K562 (cell line): Measurements from ENCODE around the gene GIGYF1. TPM values are rescaled to one million over a fixed set of nuclear protein-coding genes. Genes with fewer than 3 reads are reported as not detected.
A peak's percentile ranks its signal among the peaks of the same experiment; 100 is the strongest.

Experiments used
- CBX2 ChIP-seq: fragments of 200-600 bp; sonication (generic); IDR thresholded peaks from one replicate; pipeline ENCODE4 v1.6.1; 2012; ENCODE audit warnings: mild to moderate bottlenecking, low read length, inconsistent platforms; ENCODE audit not compliant: insufficient read depth, poor library complexity, severe bottlenecking
- CTBP1 ChIP-seq: fragments of 450-650 bp; IDR thresholded peaks from 2 replicates; pipeline ENCODE4 v1.6.1; 2016; ENCODE audit warnings: borderline replicate concordance
- DEAF1 ChIP-seq: fragments of 450-650 bp; formaldehyde crosslinking; IDR thresholded peaks from 2 replicates; pipeline ENCODE4 v1.4.0; 2020; ENCODE audit warnings: mild to moderate bottlenecking, moderate library complexity
- E2F8 ChIP-seq: fragments of 450-650 bp; IDR thresholded peaks from 2 replicates; pipeline ENCODE4 v1.7.1; 2018; ENCODE audit warnings: mild to moderate bottlenecking, low read depth; ENCODE audit not compliant: partially characterized antibody
- ETV1 ChIP-seq: fragments of 450-650 bp; conservative IDR thresholded peaks from 2 replicates; pipeline ENCODE4 v1.6.1; 2016; ENCODE audit warnings: missing genetic modification characterization, control low read depth, low read depth, missing compliant biosample characterization
- HOMEZ ChIP-seq: fragments of 250-450 bp; sonication (Bioruptor Pico); IDR thresholded peaks from 2 replicates; pipeline ENCODE4 v1.4.0; 2020; ENCODE audit warnings: mild to moderate bottlenecking, moderate library complexity
- KHSRP ChIP-seq: fragments of 450-650 bp; IDR thresholded peaks from 2 replicates; pipeline ENCODE4 v1.6.1; 2017
- MCM2 ChIP-seq: fragments of 450-650 bp; IDR thresholded peaks from 2 replicates; pipeline ENCODE4 v1.6.1; 2017; ENCODE audit warnings: low read depth, mild to moderate bottlenecking
- PCBP2 ChIP-seq: fragments of 200-400 bp; formaldehyde crosslinking; IDR thresholded peaks from 2 replicates; pipeline ENCODE4 v1.6.1; 2018; ENCODE audit warnings: low read length, low read depth, mild to moderate bottlenecking, moderate library complexity; ENCODE audit not compliant: poor library complexity, severe bottlenecking
- POLR2G ChIP-seq: fragments of 200-400 bp; formaldehyde crosslinking; IDR thresholded peaks from 2 replicates; pipeline ENCODE4 v1.6.1; 2017; ENCODE audit warnings: low read depth, mild to moderate bottlenecking, antibody characterized with exemption, low read length, moderate library complexity
- YBX1 ChIP-seq: fragments of 450-650 bp; IDR thresholded peaks from 2 replicates; pipeline ENCODE4 v1.7.1; 2016; ENCODE audit warnings: mild to moderate bottlenecking
- ZBTB7A ChIP-seq: IDR thresholded peaks from 2 replicates; pipeline ENCODE4 v1.6.1; 2011; ENCODE audit warnings: low read depth, mild to moderate bottlenecking, low read length, moderate library complexity, borderline replicate concordance; ENCODE audit not compliant: control insufficient read depth
- ZNF121 ChIP-seq: sonication (generic); formaldehyde crosslinking; conservative IDR thresholded peaks from 2 replicates; pipeline ENCODE4 v1.8.0; 2022; ENCODE audit warnings: missing genetic modification reagents
- ZNF41 ChIP-seq: fragments of 250-450 bp; sonication (Bioruptor Pico); conservative IDR thresholded peaks from 2 replicates; pipeline ENCODE4 v1.4.0; 2020; ENCODE audit warnings: mild to moderate bottlenecking
- ZNF785 ChIP-seq: fragments of 250-450 bp; sonication (Bioruptor Pico); IDR thresholded peaks from 2 replicates; pipeline ENCODE4 v1.4.0; 2020; ENCODE audit warnings: mild to moderate bottlenecking
- polyA plus RNA-seq, 8 experiments: library from polyadenylated mRNA; depleted of rRNA in 4 of 8; stranded (reverse) in 5 of 8; unstranded in 3 of 8; fragments of >200 nt; fragmentation: Nextera tagmentation in 2 of 8; fragmentation: Illumina TruSeq in 1 of 8; extraction: Ambion mirVana in 2 of 8; extraction: Trizol in 1 of 8; gene quantifications; 2 replicates each; pipeline versions ENCODE4 v1.2.1 to v1.2.3, GENCODE V29; 2011 to 2014; ENCODE audit warnings: inconsistent platforms in 1 of 8, missing spikeins in 1 of 8
- total RNA-seq, 7 experiments: library from RNA; depleted of rRNA in 6 of 7; stranded (reverse); fragments of >200 nt in 6 of 7; fragmentation: Illumina TruSeq in 2 of 7; extraction: Trizol in 2 of 7; gene quantifications; 2 replicates each; pipeline versions ENCODE4 v1.2.1 to v1.2.3, GENCODE V29; 2011 to 2021; ENCODE audit warnings: low replicate concordance in 1 of 7

The GIGYF1 gene
- total and polyA plus RNA-seq, 9 of the 15 experiments (the other 6 are each of a cell fraction or from before 2014, with no cell fraction given), result 0.56 to 76.2 (median 16.8) TPM

- TF ChIP-seq ETV1 (tag) (peak; percentile 73), ZNF121 (no peak), HOMEZ (CRISPR knock-in tag) (no peak), ZNF41 (CRISPR knock-in tag) (no peak), POLR2G (peak; percentile 59; the same call in 1 of the 2 replicates), ZBTB7A (peak; percentile 70), DEAF1 (CRISPR knock-in tag) (no peak), CTBP1 (no peak), E2F8 (no peak), PCBP2 (no peak), MCM2 (no peak), KHSRP (no peak), ZNF785 (CRISPR knock-in tag) (no peak), YBX1 (no peak), CBX2 (no peak)
These were observed 18.3 kb downstream of the GIGYF1 start (continued) for GRCh38 chr7:100675581-100676350.
